ENCODE measurements around the gene YIF1B. TPM values are rescaled to one million over a fixed set of nuclear protein-coding genes. Genes with fewer than 3 reads are reported as not detected.

Gene YIF1B
- total RNA-seq, 1 experiment from 2014 or later: 73.2 TPM

DNA sequence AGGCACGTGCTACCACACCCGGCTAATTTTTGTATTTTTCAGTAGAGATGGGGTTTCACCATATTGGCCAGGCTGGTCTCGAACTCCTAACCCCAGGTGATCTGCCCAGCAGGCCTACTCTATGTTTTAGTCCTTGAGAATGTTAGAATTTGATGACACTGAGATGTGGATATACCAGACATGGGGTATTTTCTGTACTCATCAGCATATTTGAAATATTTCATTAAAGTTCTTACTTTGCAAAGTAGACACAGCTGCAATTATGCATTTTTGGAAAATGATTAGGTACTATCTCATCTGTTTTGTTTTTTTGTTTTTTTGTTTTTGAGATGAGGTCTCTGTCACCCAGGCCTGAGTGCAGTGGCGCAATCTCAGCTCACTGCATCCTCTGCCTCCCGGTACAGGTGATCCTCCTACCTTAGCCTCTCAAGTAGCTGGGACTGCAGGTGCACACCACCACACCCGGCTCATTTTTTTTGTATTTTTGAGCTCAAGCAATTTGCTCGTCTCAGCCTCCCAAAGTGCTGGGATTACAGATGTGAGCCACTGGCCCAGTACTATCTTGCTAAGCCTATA, 38.7 kb downstream of the YIF1B start:
- H4K91ac ChIP-seq (ENCODE audit: insufficient read length, low read depth, low read length): no peak overlapping the region
- no peak overlapping the region for H2AFZ ChIP-seq (ENCODE audit: low read length)
- no peak overlapping the region for H2BK15ac ChIP-seq (ENCODE audit: low read depth, low read length)
- no CpG with 5 or more reads among the region's 7 CpGs for WGBS (ENCODE audit: extremely low coverage, insufficient read length, low lambda C conversion rate)
- H4K8ac ChIP-seq (replicated peaks; ENCODE audit: insufficient read length, low read depth, low read length): no peak overlapping the region
- H2BK5ac ChIP-seq (ENCODE audit: insufficient read length, low read length): no peak overlapping the region
- H3K4me1 ChIP-seq (ENCODE audit: insufficient read depth, low read length): no peaks in the 10 kb centered on the region
- H4K5ac ChIP-seq (ENCODE audit: insufficient read length, low read depth, low read length): no peak overlapping the region
- no peak overlapping the region for H3T11ph ChIP-seq (ENCODE audit: low read length)
- no peak overlapping the region for H3K4ac ChIP-seq (ENCODE audit: low read depth, low read length)
- no peak overlapping the region for H3K18ac ChIP-seq (ENCODE audit: insufficient read length, low read depth, low read length)
- H3K9ac ChIP-seq (ENCODE audit: extremely low read depth, insufficient read length, low read length): no peak overlapping the region
- H2BK20ac ChIP-seq (ENCODE audit: low read depth, low read length, poor library complexity, severe bottlenecking): no peak overlapping the region
- peaks cover 3 to 27% (median 26%) of the 10 kb centered on the region in 3 experiments; a peak in 6 of 7 replicates for H3K36me3 Mint-ChIP-seq (ENCODE audit: insufficient read depth in 1 of 3, low read depth in 3 of 3)
- H3K27ac ChIP-seq (ENCODE audit: insufficient read length, low read depth, low read length): no peak overlapping the region
- no peaks in the 10 kb centered on the region for H3K27me3 Mint-ChIP-seq (ENCODE audit: low read depth)
- no peak overlapping the region for H3K27ac Mint-ChIP-seq
- H3K23ac ChIP-seq (ENCODE audit: insufficient read length, low read depth, low read length): no peak overlapping the region
- H3K4me3 Mint-ChIP-seq: no peak overlapping the region
- no peaks in the 10 kb centered on the region for H3K23me2 ChIP-seq (ENCODE audit: insufficient read length, low read depth, low read length, poor library complexity, severe bottlenecking)
- no peak overlapping the region for H3K4me2 ChIP-seq (ENCODE audit: insufficient read depth, insufficient read length, low read length)
- no peak for DNase-seq
- H4K20me1 ChIP-seq (ENCODE audit: control insufficient read depth, insufficient read depth, insufficient read length): no peaks in the 10 kb centered on the region
- peaks cover 12% of the 10 kb centered on the region for H3K79me1 ChIP-seq (ENCODE audit: insufficient read depth, low read depth, low read length, poor library complexity, severe bottlenecking)
- no peak overlapping the region for H2BK12ac ChIP-seq (ENCODE audit: insufficient read length, low read depth, low read length)
- H3K14ac ChIP-seq (ENCODE audit: insufficient read depth, low read length): no peak overlapping the region
- no peak overlapping the region for H3K56ac ChIP-seq (ENCODE audit: insufficient read length, low read depth, low read length)
- no peaks in the 10 kb centered on the region for H3K27me3 ChIP-seq (ENCODE audit: insufficient read depth, low read length)
- no peak overlapping the region for H2BK120ac ChIP-seq (ENCODE audit: low read depth, low read length, poor library complexity, severe bottlenecking)
- no peaks in the 10 kb centered on the region for H3K9me3 ChIP-seq (ENCODE audit: control insufficient read depth, low read depth, low read length)
- H3K4me1 Mint-ChIP-seq: peaks cover 9 to 14% of the 10 kb centered on the region in 2 experiments; a peak in 2 of 4 replicates
- H3K79me2 ChIP-seq (ENCODE audit: insufficient read depth, low read length): peaks cover 22% of the 10 kb centered on the region
- no peak overlapping the region for H2AK5ac ChIP-seq (ENCODE audit: insufficient read length, low read length)
- no peaks in the 10 kb centered on the region for H3K9me3 Mint-ChIP-seq
- TF ChIP-seq CTCF (conservative IDR thresholded peaks at IDR 0.05): no peak
